A673 (cell line): ENCODE data around the gene PHKB. TPM values are rescaled to one million over a fixed set of nuclear protein-coding genes. Genes with fewer than 3 reads are reported as not detected.

ENCODE experiments used
- BruUV-seq: library from RNA; stranded (reverse); fragments of 400-500 nt; replicated peaks from 2 replicates; lab custom pipeline; 2021; lab: Mats Ljungman, UMichigan
- CTCF ChIA-PET: fragments of 300-600 bp; sonication (Branson Sonifier 250); formaldehyde crosslinking; loops from one replicate; lab custom pipeline; 2022; ENCODE audit warnings: antibody characterized with exemption; lab: Charles Lee
- POLR2A ChIA-PET: fragments of 300-600 bp; sonication (Branson Sonifier 250); formaldehyde crosslinking; loops from one replicate; lab custom pipeline; 2022; ENCODE audit warnings: antibody characterized with exemption; ENCODE audit not compliant: low non-redundant PET; lab: Charles Lee
- DNase-seq: peaks from one replicate; pipeline ENCODE4 v3.0.0-alpha.2; 2015; ENCODE audit warnings: low spot score
- H3K27ac ChIP-seq: fragments of 200-600 bp; sonication (generic); 2 replicates; pipeline ENCODE4 v1.5.1; 2016; ENCODE audit warnings: mixed run types, low read depth, mild to moderate bottlenecking, mixed read lengths, antibody characterized with exemption, low read length; ENCODE audit not compliant: poor library complexity, severe bottlenecking
- H3K27me3 ChIP-seq: fragments of 200-600 bp; sonication (generic); replicated peaks from 2 replicates; pipeline ENCODE4 v1.6.1; 2017; ENCODE audit warnings: mixed run types, low read depth, mild to moderate bottlenecking, mixed read lengths, antibody characterized with exemption, low read length; ENCODE audit not compliant: insufficient read depth, poor library complexity
- H3K36me3 ChIP-seq: fragments of 200-600 bp; sonication (generic); 2 replicates; pipeline ENCODE4 v1.6.1; 2016; ENCODE audit warnings: mixed run types, mild to moderate bottlenecking, mixed read lengths, antibody characterized with exemption, low read length; ENCODE audit not compliant: insufficient read depth, poor library complexity, severe bottlenecking
- H3K4me1 ChIP-seq: fragments of 200-600 bp; sonication (generic); 2 replicates; pipeline ENCODE4 v1.6.1; 2017; ENCODE audit warnings: mixed run types, mild to moderate bottlenecking, mixed read lengths, antibody characterized with exemption, low read length; ENCODE audit not compliant: insufficient read depth, poor library complexity, severe bottlenecking
- H3K4me3 ChIP-seq: fragments of 200-600 bp; sonication (generic); 2 replicates; pipeline ENCODE4 v1.5.1; 2016; ENCODE audit warnings: low read depth, mixed run types, mild to moderate bottlenecking, mixed read lengths, low read length; ENCODE audit not compliant: poor library complexity, severe bottlenecking
- H3K9me3 ChIP-seq: fragments of 200-600 bp; sonication (generic); 2 replicates; pipeline ENCODE4 v1.6.1; 2016; ENCODE audit warnings: mixed run types, low read depth, mild to moderate bottlenecking, mixed read lengths, antibody characterized with exemption, low read length; ENCODE audit not compliant: poor library complexity, severe bottlenecking
- EZH2 ChIP-seq: fragments of 200-600 bp; sonication (generic); IDR thresholded peaks from 2 replicates; pipeline ENCODE4 v1.6.1; 2017; ENCODE audit warnings: borderline replicate concordance, low read depth, mild to moderate bottlenecking, mixed read lengths, antibody characterized with exemption, low read length; ENCODE audit not compliant: poor library complexity, severe bottlenecking
- intact Hi-C: fragments of 100-400 bp; cut with micrococcal nuclease; formaldehyde crosslinking; loops from one replicate; pipeline ENCODE4 v1.10.0; 2022; ENCODE audit not compliant: unreplicated experiment
- total RNA-seq: library from RNA; stranded (reverse); gene quantifications from 2 replicates; pipeline ENCODE4 v1.2.3, GENCODE V29; 2021
- TF ChIP-seq, protein P1 (sequence below): fragments of 300-800, 200-600 bp; sonication (generic); conservative IDR thresholded peaks from 2 replicates; pipeline ENCODE4 v1.5.1; 2017; ENCODE audit warnings: low read depth, mild to moderate bottlenecking, antibody characterized with exemption, low read length, moderate library complexity, mixed read lengths

Gene PHKB
- total RNA-seq, 1 experiment from 2014 or later = 50.6 TPM

GRCh38 chr16:47493381-47494337 is 32.5 kb downstream of the PHKB start:
- H3K27ac ChIP-seq = no peak overlapping the region
- peaks cover 4% of the 10 kb centered on the region for H3K4me1 ChIP-seq
- no peak overlapping the region for H3K4me3 ChIP-seq
- POLR2A ChIA-PET = no interaction called here
- no TSS peak for BruUV-seq
- intact Hi-C loops = no loop called here
- H3K9me3 ChIP-seq = peaks cover 22% of the 10 kb centered on the region
- no peak for DNase-seq
- no peaks in the 10 kb centered on the region for H3K36me3 ChIP-seq
- CTCF ChIA-PET = no interaction called here
- H3K27me3 ChIP-seq = no peaks in the 10 kb centered on the region
- TF ChIP-seq EZH2 = no peak
- TF ChIP-seq, protein P1, sequence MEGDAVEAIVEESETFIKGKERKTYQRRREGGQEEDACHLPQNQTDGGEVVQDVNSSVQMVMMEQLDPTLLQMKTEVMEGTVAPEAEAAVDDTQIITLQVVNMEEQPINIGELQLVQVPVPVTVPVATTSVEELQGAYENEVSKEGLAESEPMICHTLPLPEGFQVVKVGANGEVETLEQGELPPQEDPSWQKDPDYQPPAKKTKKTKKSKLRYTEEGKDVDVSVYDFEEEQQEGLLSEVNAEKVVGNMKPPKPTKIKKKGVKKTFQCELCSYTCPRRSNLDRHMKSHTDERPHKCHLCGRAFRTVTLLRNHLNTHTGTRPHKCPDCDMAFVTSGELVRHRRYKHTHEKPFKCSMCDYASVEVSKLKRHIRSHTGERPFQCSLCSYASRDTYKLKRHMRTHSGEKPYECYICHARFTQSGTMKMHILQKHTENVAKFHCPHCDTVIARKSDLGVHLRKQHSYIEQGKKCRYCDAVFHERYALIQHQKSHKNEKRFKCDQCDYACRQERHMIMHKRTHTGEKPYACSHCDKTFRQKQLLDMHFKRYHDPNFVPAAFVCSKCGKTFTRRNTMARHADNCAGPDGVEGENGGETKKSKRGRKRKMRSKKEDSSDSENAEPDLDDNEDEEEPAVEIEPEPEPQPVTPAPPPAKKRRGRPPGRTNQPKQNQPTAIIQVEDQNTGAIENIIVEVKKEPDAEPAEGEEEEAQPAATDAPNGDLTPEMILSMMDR = no peak

- Histone ChIP-seq H3K9me3 (no peaks in the 10 kb centered on the region), H3K27me3 (no peaks in the 10 kb centered on the region), H3K27ac (no peak overlapping the region), H3K4me1 (no peaks in the 10 kb centered on the region), H3K36me3 (peaks cover 15% of the 10 kb centered on the region), H3K4me3 (no peak overlapping the region)
- POLR2A ChIA-PET = no interaction called here
- BruUV-seq = no TSS peak
- CTCF ChIA-PET = no interaction called here
- no peak for DNase-seq
- intact Hi-C loops = no loop called here
- TF ChIP-seq, protein P1 = no peak
- TF ChIP-seq EZH2 = no peak
Observed at GRCh38 chr16:47499080-47499699, 38.1 kb downstream of the PHKB start.

DNA sequence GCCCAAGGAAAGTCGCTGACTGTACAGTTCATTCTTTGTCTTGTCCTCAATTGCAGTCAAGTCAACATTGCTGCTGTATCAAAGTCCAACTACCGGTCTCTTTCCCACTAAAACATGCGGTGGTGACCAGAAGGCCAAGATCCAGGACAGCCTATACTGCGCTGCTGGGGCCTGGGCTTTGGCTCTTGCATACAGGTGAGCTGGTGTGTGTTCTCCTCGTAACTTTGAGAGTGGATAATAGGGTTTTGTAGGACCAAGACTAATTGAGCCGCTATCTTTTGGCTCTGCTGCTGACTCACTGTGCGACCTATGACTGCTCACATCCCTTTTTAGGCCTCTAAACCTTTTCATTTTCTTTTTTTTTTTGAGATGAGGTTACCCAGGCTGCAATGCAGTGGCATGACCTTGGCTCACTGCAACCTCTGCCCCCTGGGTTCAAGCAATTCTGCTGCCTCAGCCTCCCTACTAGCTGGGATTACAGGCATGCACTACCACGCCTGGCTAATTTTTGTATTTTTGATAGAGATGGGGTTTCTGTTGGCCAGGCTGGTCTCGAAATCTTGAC is 38.7 kb downstream of the PHKB start:
- Histone ChIP-seq H3K4me1 (no peaks in the 10 kb centered on the region), H3K4me3 (no peak overlapping the region), H3K27me3 (no peaks in the 10 kb centered on the region), H3K27ac (no peak overlapping the region), H3K9me3 (no peaks in the 10 kb centered on the region), H3K36me3 (peaks cover 15% of the 10 kb centered on the region)
- TF ChIP-seq, protein P1 = no peak
- TF ChIP-seq EZH2 = no peak
- intact Hi-C loops = no loop called here
- BruUV-seq = no TSS peak
- DNase-seq = no peak
- ChIA-PET POLR2A (no interaction called here), CTCF (no interaction called here)
